OCI-LY3 (cell line): Measurements from ENCODE around the gene MFSD12.

Source experiments
- H2AFZ ChIP-seq: fragments of 200-600, 300-600 bp; shearing (Covaris generic); 2 replicates; pipeline ENCODE4 v1.6.0; 2014; ENCODE audit warnings: antibody characterized with exemption, low read depth, low read length
- H3K27ac ChIP-seq: fragments of 200-600, 300-600 bp; sonication (generic); 2 replicates; pipeline ENCODE4 v1.5.1; 2014; ENCODE audit warnings: mild to moderate bottlenecking, low read length, moderate library complexity, mixed read lengths
- H3K27me3 ChIP-seq: fragments of 200-600, 300-600 bp; sonication (generic); 2 replicates; pipeline ENCODE4 v1.6.1; 2014; ENCODE audit warnings: low read depth, low read length, mixed read lengths
- H3K36me3 ChIP-seq: fragments of 200-600, 300-600 bp; sonication (generic); replicated peaks from 2 replicates; pipeline ENCODE3; 2014; ENCODE audit warnings: low read depth, low read length, mixed read lengths
- H3K4me1 ChIP-seq: fragments of 300-600, 200-600 bp; sonication (generic); 2 replicates; pipeline ENCODE4 v1.6.1; 2014; ENCODE audit warnings: low read length, mixed read lengths
- H3K4me2 ChIP-seq: fragments of 200-600, 300-600 bp; sonication (generic); 2 replicates; pipeline ENCODE4 v1.6.1; 2014; ENCODE audit warnings: low read length, mixed read lengths
- H3K4me3 ChIP-seq: fragments of 300-600, 200-600 bp; sonication (generic); 2 replicates; pipeline ENCODE4 v1.5.1; 2014; ENCODE audit warnings: antibody characterized with exemption, mild to moderate bottlenecking, low read length, moderate library complexity
- H3K79me2 ChIP-seq: fragments of 300-600, 200-600 bp; shearing (Covaris generic); 2 replicates; pipeline ENCODE4 v1.6.1; 2014; ENCODE audit warnings: mild to moderate bottlenecking, low read length, mixed read lengths
- H3K9ac ChIP-seq: fragments of 300-600, 200-600 bp; shearing (Covaris generic); 2 replicates; pipeline ENCODE4 v1.6.0; 2014; ENCODE audit warnings: mild to moderate bottlenecking, low read length, moderate library complexity
- H3K9me3 ChIP-seq: fragments of 200-600, 300-600 bp; shearing (Covaris generic); 2 replicates; pipeline ENCODE4 v1.6.1; 2014; ENCODE audit warnings: low read length, mixed read lengths; ENCODE audit not compliant: insufficient read depth
- H4K20me1 ChIP-seq: fragments of 200-600, 300-600 bp; sonication (generic); 2 replicates; pipeline ENCODE4 v1.6.1; 2016; ENCODE audit warnings: low read length, mixed read lengths; ENCODE audit not compliant: insufficient read depth
- CTCF ChIP-seq: fragments of 200-600, 300-600 bp; sonication (generic); IDR thresholded peaks from 2 replicates; pipeline ENCODE4 v1.5.1; 2014; ENCODE audit warnings: antibody characterized with exemption, low read length, low read depth
- EZH2phosphoT487 ChIP-seq: fragments of 200-600 bp; shearing (Covaris generic); IDR thresholded peaks from 2 replicates; pipeline ENCODE4 v1.6.1; 2018; ENCODE audit warnings: antibody characterized with exemption, mixed run types, low read depth

MFSD12 gene

DNA sequence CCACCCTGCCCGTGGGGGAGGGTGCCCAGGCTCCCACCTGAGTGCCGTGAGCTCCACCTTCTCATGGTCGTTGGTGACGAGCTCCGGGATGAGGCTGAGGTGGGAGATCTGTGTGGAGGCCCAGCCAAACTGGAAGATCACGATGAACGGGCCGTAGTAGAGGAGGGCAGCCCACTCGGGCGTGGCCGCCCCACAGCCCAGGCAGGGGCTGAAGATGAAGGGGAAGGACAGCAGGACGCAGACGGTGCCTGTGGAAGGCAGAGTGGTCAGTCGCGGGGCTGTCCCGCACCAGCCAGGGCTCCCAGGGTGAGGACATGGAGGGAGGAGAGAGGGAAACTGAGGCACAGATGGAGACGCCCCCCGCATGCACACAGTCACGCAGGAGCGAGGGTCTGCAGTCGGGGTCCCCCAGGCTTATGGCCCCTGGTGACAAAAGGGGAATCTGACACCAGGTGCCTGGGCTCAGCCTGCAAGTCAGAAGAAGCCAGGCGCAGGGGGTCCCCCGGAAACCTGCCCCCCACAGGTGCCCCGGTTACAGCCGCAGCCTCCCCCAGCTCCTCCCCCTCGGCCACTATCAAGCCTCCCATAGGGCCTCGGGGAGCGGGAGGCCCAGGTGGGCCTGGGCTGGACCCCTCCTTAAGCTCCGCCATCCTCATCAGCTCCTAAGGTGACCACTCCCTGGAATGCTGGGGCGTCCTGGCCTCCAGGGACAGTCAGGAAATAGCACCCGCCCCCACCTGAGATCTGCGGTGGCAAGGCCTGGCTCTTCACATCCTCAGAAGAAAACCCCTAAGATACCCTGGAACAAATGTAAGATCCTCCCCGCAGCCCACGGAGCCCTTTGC lies 6.2 kb downstream of the MFSD12 start:
- H3K27me3 ChIP-seq: no peaks in the 10 kb centered on the region
- H3K36me3 ChIP-seq: peaks cover 39% of the 10 kb centered on the region
- H3K4me1 ChIP-seq: peaks cover 35% of the 10 kb centered on the region
- H4K20me1 ChIP-seq: peaks cover 4% of the 10 kb centered on the region
- H3K79me2 ChIP-seq: peaks cover 58% of the 10 kb centered on the region
- H3K27ac ChIP-seq: no peak overlapping the region
- no peak overlapping the region for H2AFZ ChIP-seq
- no peak overlapping the region for H3K9ac ChIP-seq
- H3K9me3 ChIP-seq: no peaks in the 10 kb centered on the region
- H3K4me2 ChIP-seq: no peak overlapping the region
- no peak overlapping the region for H3K4me3 ChIP-seq
- no peak for TF ChIP-seq EZH2phosphoT487
- TF ChIP-seq CTCF: no peak

GRCh38 chr19:3549816-3550215 lies 7.6 kb downstream of the MFSD12 start:
- H2AFZ ChIP-seq: no peak overlapping the region
- peaks cover 45% of the 10 kb centered on the region for H3K79me2 ChIP-seq
- no peaks in the 10 kb centered on the region for H3K27me3 ChIP-seq
- no peak overlapping the region for H3K9ac ChIP-seq
- H3K4me2 ChIP-seq: no peak overlapping the region
- no peak for TF ChIP-seq EZH2phosphoT487
- TF ChIP-seq CTCF: no peak
- H3K4me1 ChIP-seq: peaks cover 24% of the 10 kb centered on the region
- peaks cover 12% of the 10 kb centered on the region for H4K20me1 ChIP-seq
- H3K9me3 ChIP-seq: no peaks in the 10 kb centered on the region
- peaks cover 36% of the 10 kb centered on the region for H3K36me3 ChIP-seq
- H3K27ac ChIP-seq: no peak overlapping the region
- H3K4me3 ChIP-seq: no peak overlapping the region

GRCh38 chr19:3548606-3549005 lies 8.8 kb downstream of the MFSD12 start:
- H4K20me1 ChIP-seq: peaks cover 12% of the 10 kb centered on the region
- H3K9ac ChIP-seq: no peak overlapping the region
- H3K27ac ChIP-seq: no peak overlapping the region
- TF ChIP-seq CTCF: no peak
- no peak for TF ChIP-seq EZH2phosphoT487
- H3K79me2 ChIP-seq: peaks cover 33% of the 10 kb centered on the region
- no peaks in the 10 kb centered on the region for H3K27me3 ChIP-seq
- no peak overlapping the region for H3K4me3 ChIP-seq
- peaks cover 41% of the 10 kb centered on the region for H3K36me3 ChIP-seq
- no peaks in the 10 kb centered on the region for H3K9me3 ChIP-seq
- no peak overlapping the region for H3K4me2 ChIP-seq
- H3K4me1 ChIP-seq: peaks cover 12% of the 10 kb centered on the region
- no peak overlapping the region for H2AFZ ChIP-seq

DNA sequence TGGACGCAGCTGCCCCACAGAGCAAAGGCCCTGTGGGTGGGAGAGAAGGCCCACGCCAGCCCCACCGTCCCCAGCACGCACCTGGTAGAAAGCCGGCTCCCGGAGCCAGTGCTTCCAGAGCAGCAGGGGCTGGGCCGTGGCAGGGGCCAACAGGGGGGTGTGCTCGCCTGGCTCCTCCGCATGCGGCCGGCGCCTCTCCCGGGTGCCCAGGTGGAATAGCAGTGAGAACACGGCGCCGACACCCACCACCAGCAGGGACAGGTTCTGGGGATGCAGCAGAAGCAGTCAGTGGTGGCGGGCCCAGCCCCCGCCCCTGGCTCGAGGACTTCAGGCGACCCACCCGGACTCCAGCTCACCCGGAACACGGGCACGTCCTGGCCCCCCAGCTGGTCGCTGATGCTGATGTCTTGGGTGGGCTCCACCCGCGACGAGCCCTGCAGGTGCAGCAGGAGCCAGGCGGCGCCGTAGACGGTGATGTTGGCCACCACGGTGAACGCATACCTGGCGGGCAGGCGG lies 9.6 kb downstream of the MFSD12 start:
- Histone ChIP-seq H3K27ac (no peak overlapping the region), H3K27me3 (no peaks in the 10 kb centered on the region), H3K4me3 (no peak overlapping the region), H3K4me1 (peaks cover 5% of the 10 kb centered on the region), H4K20me1 (peaks cover 12% of the 10 kb centered on the region), H3K9ac (no peak overlapping the region), H3K9me3 (no peaks in the 10 kb centered on the region), H3K79me2 (peaks cover 28% of the 10 kb centered on the region), H3K4me2 (no peak overlapping the region), H2AFZ (no peak overlapping the region), H3K36me3 (peaks cover 44% of the 10 kb centered on the region)
- TF ChIP-seq EZH2phosphoT487 (no peak), CTCF (no peak)
